Prostate gland (tissue), 2 donors: Measurements from ENCODE around the gene DRICH1.

ENCODE experiments used
- POLR2A ChIP-seq: fragments of 450-650 bp; IDR thresholded peaks from one replicate; pipeline ENCODE4 v1.6.1; 2016; ENCODE audit warnings: antibody characterized with exemption, mild to moderate bottlenecking
- TF ChIP-seq, protein P1 (sequence below), 4 experiments: fragments of 200-600 bp in 2 of 4; fragments of 450-650 bp in 2 of 4; sonication (generic) in 2 of 4; IDR thresholded peaks; 1 replicate in 3 of 4; 2 replicates in 1 of 4; pipeline ENCODE4 v1.5.1; 2016 to 2019; ENCODE audit warnings: antibody characterized with exemption in 4 of 4, mild to moderate bottlenecking in 2 of 4, moderate library complexity in 2 of 4

DNA sequence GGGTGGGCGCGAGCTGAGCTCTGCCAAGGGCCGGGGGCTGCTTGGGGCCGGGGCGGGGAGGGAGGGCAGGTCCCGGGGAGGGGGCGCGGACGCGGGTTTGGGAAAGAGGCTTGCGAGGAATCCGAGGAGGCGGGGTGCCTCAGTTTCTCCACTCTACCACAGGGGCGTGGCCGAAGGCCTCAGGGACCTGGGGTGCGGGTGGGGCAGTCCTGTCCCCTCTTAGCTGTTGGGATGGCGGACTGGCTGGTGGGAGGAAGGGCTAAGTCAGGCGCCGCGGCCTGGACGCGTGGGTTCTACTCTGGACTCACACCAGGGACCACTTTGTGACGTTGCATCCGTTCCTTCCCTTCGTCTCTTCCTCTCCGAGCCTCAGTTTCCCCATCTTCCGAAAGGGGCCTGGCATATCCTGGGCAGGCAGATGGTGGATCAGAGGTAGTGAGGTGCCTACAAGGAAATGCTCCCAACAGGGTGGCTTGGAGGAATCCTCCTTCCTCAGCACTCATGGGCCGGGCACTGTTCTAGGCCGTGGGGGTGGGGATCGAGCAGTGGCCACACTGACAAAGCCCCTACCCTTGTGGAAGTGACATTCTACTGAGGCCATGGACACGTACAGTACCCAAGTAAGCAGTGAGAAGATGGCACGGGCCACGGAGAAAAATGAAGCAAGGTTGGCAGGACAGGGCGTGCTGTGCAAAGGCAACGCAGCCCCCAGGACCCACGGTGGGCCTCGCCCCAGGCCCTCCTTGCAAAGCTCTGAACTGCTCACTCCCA lies 65.2 kb downstream of the DRICH1 start:
- TF ChIP-seq, protein P1, sequence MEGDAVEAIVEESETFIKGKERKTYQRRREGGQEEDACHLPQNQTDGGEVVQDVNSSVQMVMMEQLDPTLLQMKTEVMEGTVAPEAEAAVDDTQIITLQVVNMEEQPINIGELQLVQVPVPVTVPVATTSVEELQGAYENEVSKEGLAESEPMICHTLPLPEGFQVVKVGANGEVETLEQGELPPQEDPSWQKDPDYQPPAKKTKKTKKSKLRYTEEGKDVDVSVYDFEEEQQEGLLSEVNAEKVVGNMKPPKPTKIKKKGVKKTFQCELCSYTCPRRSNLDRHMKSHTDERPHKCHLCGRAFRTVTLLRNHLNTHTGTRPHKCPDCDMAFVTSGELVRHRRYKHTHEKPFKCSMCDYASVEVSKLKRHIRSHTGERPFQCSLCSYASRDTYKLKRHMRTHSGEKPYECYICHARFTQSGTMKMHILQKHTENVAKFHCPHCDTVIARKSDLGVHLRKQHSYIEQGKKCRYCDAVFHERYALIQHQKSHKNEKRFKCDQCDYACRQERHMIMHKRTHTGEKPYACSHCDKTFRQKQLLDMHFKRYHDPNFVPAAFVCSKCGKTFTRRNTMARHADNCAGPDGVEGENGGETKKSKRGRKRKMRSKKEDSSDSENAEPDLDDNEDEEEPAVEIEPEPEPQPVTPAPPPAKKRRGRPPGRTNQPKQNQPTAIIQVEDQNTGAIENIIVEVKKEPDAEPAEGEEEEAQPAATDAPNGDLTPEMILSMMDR (IDR thresholded peaks at IDR 0.05) = no peak
- TF ChIP-seq POLR2A = no peak
